Thyroid gland (tissue), 4 donors: Measurements from ENCODE around the gene CNIH1.

Source experiments
- CTCF ChIP-seq, 6 experiments: fragments of 200-600 bp in 3 of 6; fragments of 450-650 bp in 3 of 6; sonication (generic) in 3 of 6; IDR thresholded peaks; one replicate each; pipeline ENCODE4 v1.5.1; 2016 to 2019; ENCODE audit warnings: antibody characterized with exemption in 6 of 6, mild to moderate bottlenecking in 2 of 6, inconsistent platforms in 1 of 6, moderate library complexity in 1 of 6
- POLR2A ChIP-seq, 2 donors: fragments of 450-650 bp; IDR thresholded peaks; one replicate each; pipeline ENCODE4 v1.6.1; 2017; ENCODE audit warnings: antibody characterized with exemption in 2 of 2, mild to moderate bottlenecking in 2 of 2, moderate library complexity in 1 of 2

GRCh38 chr14:54446161-54446693 is 5.1 kb upstream of the CNIH1 start:
- TF ChIP-seq POLR2A (IDR thresholded peaks at IDR 0.05): no peak
- no peak for TF ChIP-seq CTCF (IDR thresholded peaks at IDR 0.05)
